Activated effector memory CD4-positive, alpha-beta T cell treated with Interleukin-2 at 50 U/mL for 16 hours (primary cell): ENCODE results near the gene BBLN.
A peak's percentile ranks its signal among the peaks of the same experiment; 100 is the strongest.
"Not testable (repeated sequence)": the region's sequence is repeated elsewhere in the genome, so short reads cannot be mapped to it uniquely, and the experiment has no call there.

Experiments
- DNase-seq: peaks from one replicate; pipeline ENCODE4 v3.0.0-alpha.2; 2020

Gene BBLN

GRCh38 chr9:128164307-128164885 is 4.3 kb downstream of the BBLN start:
- no peak for DNase-seq

GRCh38 chr9:128166169-128166568 is 6.1 kb downstream of the BBLN start:
- DNase-seq, result no peak

- DNase-seq, result no peak
Measured at GRCh38 chr9:128167209-128167608, 7.1 kb downstream of the BBLN start.

GRCh38 chr9:128168731-128169308 is 8.8 kb downstream of the BBLN start:
- DNase-seq, result no peak

- no peak for DNase-seq
Measured at GRCh38 chr9:128169492-128169891, 9.4 kb downstream of the BBLN start.

- no peak for DNase-seq
Measured at GRCh38 chr9:128169925-128170324, 9.9 kb downstream of the BBLN start.

- DNase-seq, result no peak
Measured at GRCh38 chr9:128174062-128174461, 14.0 kb downstream of the BBLN start.

- no peak for DNase-seq
Measured at GRCh38 chr9:128175102-128175563, 15.1 kb downstream of the BBLN start.

GRCh38 chr9:128175726-128176125 is 15.7 kb downstream of the BBLN start:
- no peak for DNase-seq

- DNase-seq, result no peak
Measured at GRCh38 chr9:128178806-128179431, 18.9 kb downstream of the BBLN start.

GRCh38 chr9:128180001-128180400 is 19.9 kb downstream of the BBLN start:
- no peak for DNase-seq

- DNase-seq, result no peak
Measured at GRCh38 chr9:128180447-128180846, 20.4 kb downstream of the BBLN start.

GRCh38 chr9:128181480-128181879 is 21.4 kb downstream of the BBLN start:
- not testable (repeated sequence) for DNase-seq

GRCh38 chr9:128182893-128183588 is 23.0 kb downstream of the BBLN start:
- DNase-seq, result no peak

- DNase-seq, result no peak
Measured at GRCh38 chr9:128185979-128186965, 26.2 kb downstream of the BBLN start.

- DNase-seq, result no peak
Measured at GRCh38 chr9:128187361-128187760, 27.3 kb downstream of the BBLN start.

- no peak for DNase-seq
Measured at GRCh38 chr9:128188209-128188608, 28.1 kb downstream of the BBLN start.

- DNase-seq, result no peak
Measured at GRCh38 chr9:128190013-128190412, 29.9 kb downstream of the BBLN start.

- peak; percentile 2 for DNase-seq
Measured at GRCh38 chr9:128190516-128191405, 30.7 kb downstream of the BBLN start.

- DNase-seq, result peak; percentile 65
Measured at GRCh38 chr9:128191406-128192046, 31.5 kb downstream of the BBLN start, which contains the start of gene CIZ1. Gene CIZ1, minus strand, starts transcription at chr9:128191572. Its CDS starts 715 bp downstream, at chr9:128190857.
